ENCODE measurements around the gene DAB1.

DAB1 gene

DNA sequence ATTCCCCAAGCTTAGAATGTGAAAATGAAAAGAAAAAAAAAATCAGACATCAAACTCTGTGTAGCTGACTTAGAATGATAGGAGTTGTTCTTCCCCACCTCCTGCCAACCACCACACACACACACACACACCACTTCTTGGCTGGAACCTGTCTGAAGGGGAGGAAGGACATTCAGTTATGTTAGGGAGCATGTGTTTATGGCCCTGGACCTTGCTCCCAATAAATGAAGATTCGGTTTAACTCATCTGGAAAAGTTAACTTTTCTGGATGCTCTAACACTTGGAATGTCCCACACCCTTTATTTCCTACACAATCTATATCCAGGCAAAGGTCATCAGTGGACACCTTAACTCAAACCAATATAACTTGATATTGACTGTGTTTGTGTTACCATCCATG, 112.4 kb downstream of the DAB1 start:
- no peak for DNase-seq

DNA sequence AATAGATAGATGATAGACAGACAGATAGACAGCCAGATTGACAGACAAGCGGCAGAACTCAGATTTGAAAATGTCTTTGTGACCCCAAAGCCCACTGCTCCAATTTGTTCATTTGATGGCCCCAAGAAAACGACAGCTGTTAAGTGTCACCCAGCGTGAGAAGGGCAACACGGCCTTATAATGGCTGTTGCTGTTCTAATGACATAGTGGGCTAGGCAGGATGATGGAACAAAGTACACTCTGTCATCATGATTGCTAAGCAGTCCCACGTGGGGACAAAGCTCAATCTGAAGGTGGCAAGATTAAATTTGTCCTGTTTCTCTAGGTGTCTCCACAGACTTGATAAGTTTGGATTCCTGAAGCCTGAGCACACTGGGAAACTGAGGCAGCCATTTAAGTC, 112.9 kb downstream of the DAB1 start:
- no peak for DNase-seq

DNA sequence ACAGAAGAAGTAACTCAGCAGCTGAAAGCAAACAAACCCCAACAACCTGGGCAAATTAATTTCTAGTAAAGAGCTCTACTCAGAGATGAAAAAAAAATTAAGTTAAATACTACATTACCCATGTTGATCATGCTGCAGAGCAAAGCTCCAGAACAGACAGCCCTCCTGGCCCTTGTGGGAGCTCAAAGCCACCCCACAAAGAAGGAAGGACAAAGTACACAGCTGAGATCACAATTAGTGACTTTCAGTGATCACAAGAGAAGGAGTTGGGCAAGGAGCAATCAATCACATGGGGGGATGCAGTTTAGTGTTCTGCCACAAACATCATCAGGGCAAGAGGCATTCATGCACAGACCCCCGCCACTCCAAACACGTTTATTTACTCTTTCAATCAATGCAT, 114.2 kb downstream of the DAB1 start:
- DNase-seq: no peak

DNA sequence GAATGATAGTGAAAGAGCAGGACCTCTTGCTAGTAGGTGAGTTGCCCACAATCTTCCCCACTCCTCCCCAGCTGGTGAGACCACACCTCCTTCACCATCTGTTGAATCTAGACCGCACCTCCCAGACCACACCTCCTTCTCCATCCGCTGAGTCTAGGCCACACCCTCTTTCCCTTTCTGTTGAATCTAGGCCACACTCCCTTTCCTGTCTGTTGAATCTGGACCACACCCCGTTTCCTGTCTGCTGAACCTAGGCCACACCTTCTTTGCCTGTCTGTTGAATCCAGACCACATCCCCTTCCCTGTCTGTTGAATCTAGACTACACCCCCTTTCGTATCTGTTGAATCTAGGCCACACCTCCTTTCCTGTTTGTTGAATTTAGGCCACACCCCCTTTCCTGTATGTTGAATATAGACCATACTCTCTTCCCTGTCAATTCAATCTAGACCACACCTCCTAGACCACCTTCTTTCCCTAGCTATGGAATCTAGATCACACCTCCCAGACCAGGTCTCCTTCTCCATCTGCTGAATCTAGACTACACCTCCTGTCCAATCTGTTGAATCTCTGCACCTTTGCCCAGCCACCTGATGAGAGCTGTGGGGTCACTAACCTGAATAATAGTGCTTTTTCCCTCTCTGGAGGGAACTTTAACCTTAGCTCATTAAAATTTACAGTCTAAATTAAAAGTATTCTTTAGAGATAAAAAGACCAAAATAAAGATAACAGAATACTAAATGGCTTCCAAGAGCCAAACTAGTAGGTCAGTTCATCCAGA, 116.3 kb downstream of the DAB1 start:
- no peak for DNase-seq

DNA sequence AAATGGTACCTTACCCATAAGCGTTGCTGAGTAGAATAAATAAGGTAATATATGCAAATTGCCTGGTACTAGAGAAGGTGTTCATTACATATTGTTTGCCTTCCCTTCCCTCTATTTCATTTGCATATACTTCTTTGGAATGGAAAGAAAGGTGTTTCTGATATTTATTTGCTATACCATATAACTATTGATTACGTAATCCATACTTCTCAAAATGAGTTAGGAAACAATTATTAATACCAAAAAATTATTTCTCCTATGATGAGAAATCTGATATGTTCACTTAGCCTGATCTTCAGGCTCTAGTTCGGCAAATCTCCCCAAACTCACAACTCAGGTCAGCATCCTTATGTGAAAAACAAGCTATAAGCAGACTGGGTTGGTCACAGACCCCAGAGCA, 119.3 kb downstream of the DAB1 start:
- no peak for DNase-seq

DNA sequence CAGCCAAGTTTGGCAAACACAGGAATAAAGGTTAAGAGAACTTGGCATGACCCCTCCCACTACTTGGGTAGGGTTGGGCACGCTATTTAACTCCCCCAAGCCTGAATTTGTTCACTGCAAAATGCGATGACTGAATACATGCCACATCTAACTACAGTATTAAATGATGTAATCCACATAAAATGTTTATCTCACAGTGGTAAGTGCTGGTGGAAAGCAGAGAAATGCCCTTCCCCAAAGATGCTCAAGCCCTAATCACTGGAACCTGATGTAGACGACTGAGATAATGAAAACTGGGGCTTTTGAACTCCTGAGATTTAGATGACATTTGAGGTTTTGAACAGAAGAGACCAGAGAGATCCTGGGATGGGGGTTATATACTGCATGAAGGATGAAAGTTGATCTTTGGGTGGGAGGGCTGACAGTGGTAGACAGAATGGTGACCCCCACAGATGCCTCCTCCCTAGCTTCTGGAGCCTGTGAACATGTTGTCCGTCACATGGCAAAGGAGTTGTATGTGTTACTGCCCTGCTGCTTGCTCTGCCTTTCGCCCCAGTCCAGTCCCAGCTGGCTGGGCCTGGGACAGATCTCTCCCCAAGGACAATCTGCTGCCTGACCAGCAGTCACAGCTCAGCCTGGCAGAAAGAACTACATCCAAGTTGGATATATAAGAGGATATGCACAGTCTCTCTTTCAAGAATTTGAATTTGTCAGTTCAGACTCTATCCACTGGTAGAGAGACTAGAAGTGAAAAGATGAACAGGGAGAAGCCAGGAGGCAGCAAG, 120.9 kb downstream of the DAB1 start:
- DNase-seq: no peak

DNA sequence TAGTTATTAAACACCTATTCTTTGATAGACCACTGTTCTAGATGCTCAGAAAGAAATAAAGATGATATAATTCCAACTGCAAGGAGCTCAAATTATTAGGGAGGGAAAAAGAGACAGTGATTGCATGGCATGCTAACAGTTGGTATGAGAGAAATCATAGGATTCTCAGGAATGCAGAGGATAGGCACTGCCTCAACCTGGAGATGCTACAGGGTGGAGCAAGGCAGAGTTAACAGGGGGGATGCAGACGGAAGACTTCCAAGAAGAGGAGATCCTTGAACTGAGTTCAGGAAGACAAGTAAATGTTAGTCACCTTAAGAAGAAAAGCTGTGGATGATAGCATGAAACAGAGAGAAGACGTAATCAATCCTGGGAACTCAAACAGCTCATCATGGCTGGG, 123.7 kb downstream of the DAB1 start:
- DNase-seq: no peak

DNA sequence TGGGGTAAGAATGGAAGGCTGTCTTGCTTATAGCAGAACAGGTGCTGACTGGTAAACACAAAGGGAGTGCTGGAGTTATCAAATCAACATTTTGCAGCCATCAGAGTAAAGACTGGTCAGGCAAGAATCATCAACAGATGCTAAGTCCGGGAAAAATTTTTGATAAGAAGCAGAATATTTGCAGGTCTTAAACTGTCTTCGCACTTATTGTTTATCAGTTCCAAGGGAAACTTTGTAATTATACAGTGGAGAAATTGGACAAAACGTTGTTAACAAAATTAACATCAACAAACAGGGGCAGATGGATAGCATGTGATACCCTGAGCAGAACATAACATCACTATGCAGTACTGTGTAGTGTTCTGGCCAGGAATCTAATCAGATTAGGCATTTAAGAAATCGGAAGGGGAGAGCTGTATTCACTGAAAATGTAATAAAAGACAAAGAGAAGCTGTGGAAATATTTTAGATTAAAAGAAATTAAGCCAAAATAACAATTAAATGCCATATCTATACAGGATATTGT, 127.1 kb downstream of the DAB1 start:
- no peak for DNase-seq

DNA sequence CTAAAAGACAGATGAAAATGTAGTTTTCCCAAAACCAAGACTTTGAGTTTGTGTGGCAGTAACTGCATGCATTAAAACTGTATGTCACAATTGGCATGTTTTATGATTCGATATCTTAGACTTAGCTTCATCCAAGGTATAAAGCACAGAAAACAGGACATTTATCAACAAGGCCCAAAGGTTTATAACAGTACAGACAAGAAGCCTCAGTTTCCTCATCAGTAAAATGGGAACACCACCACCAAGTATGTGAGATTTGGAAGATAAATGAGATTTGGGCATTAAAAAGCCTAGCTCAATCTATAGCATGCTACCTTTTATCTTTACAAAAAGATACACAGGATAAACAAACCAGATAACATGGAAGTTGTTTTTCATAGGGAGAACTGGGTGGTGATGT, 128.5 kb downstream of the DAB1 start:
- DNase-seq: no peak

DNA sequence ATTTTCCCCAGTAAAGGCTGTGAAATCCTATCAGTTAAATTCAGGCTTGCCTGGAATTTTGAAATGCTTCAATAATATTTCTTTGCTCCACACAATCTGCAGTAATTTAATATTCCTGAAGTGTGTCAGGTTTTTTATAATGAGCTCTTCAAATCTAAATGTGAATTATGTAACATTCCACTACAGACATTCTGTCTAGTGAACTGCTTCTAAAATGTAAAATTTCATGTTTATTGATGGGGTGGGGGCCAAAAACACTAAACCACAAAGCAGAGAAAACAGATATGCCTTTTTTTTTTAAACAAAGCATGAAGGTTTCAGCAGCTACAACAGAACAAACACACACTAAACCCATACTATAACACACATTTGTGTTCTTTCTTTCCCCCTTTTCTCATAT, 129.7 kb downstream of the DAB1 start:
- DNase-seq: no peak

DNA sequence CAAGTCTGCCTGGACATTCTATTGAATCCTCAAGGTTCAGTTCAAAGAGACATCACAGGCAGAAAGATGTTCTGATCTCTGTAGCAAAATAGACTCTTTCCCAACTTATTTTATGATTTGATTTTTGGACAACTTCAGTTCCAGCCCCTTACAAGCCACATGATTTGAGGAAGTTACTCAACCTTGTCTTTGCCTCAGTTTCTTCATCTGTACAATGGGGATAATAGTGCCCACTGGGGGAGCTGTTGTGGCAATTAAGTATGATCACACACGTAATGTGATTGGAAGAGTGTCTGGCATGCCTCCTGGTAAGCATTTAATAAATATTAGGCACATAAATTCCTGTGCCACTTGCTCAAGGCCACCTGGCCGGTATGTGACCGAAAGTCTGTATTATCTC, 130.6 kb downstream of the DAB1 start:
- no peak for DNase-seq

DNA sequence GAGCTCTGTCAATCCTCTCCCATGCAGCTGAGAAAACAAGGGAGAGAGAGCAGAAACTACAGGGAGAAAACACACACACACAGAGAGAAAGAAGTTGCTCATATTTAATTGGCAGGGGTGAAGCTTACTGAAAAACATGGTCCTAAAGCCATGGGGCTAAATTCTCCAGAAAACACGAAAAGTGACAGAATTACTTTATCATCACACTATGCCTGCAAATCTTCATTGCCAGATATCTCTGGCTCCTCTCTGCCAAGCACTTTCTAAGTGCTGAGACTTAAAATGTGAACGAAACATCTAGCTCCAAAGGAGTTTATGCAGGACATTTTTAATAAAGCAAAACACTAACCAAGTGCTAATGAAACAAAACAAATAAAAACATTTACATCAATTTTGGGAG, 134.1 kb downstream of the DAB1 start:
- no peak for DNase-seq

DNA sequence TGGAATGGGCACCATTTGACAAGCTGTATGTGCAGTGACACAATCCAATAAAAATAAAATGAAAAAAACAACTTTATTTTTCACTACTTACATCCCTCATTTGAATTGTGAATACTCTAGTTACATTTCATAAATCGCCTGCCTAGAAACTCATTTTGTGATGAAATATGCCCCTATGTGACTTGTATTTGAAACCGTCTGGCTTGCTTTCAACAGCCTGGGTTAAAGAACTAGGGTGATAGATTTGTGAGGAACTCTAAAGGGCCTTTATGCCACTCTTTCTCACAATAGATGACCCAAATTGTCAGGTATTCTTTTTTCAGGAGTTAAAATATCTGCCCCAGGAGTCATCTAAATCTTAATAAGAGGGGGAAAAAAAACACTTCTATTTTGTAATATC, 137.9 kb downstream of the DAB1 start:
- no peak for DNase-seq

DNA sequence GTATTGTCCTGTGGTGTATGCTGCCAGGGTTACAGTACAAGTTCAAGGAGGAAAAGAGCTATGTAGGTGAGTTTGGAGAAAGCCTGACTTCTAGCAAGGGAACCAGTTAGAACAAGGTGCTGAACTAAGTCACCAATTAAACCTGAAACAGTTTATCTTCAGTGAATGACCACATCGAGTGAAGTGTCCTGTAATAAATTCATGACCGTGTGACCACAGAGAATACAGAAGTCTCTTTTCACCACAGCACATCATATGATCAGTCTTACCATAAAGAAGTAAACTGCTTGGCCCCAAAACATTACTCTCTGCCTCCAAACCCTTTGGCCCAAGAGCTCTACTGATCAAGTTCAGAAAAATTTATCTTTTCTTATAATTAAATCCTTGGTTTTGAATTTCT, 141.4 kb downstream of the DAB1 start:
- no peak for DNase-seq

DNA sequence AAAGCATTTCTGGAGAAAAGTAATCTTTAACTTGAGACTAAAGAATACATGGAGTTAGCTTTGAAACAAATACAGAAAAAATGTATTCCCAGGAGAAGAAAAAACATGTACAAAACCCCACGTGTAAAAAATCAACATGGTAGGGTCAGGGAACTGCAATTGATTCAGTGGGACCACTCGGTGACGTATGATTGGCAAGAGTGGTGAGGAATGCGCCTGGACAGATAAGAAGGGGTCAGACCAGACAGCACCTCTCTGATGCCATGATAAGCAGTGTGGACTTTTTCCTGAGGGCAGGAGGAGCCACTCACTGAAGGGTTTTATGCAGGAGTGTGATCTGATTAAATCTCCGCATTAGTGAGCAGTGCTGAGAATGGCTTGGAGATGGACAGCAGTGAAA, 142.5 kb downstream of the DAB1 start:
- no peak for DNase-seq

DNA sequence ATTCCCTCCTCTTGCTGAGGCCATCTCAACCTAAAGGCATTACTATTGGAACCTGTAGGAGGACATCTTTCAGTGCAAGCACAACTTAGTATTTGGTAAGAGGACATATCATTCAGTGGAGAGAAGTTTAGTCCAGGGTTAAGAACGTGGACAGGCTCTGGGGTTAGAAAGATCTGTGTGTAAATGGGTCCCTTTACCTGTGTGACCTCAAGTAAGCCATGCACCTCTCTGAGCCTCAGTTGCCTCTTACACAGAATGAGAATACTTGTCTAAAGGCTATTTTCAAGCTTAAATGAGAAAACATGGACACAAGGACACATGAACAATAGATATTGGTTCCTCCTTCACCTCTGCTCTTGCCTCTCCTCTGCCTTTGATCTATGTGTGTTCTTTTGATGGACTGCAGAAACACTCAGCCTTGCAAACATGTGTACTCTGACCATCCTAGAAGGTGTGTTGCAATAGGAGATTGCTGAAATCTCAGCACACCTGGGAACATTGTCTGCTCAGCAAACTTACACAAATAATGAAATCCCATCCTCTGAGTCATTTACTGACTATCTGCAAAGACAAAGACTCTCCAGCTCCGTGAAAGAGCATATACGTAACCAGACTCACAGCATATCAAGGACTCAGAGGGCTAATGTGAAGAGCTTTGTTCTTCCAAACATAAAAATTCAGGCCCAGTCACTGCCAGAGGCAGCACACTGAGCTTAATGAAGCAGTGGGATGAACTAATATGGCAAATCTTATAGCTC, 143.8 kb downstream of the DAB1 start:
- peak; percentile 16 for DNase-seq

DNA sequence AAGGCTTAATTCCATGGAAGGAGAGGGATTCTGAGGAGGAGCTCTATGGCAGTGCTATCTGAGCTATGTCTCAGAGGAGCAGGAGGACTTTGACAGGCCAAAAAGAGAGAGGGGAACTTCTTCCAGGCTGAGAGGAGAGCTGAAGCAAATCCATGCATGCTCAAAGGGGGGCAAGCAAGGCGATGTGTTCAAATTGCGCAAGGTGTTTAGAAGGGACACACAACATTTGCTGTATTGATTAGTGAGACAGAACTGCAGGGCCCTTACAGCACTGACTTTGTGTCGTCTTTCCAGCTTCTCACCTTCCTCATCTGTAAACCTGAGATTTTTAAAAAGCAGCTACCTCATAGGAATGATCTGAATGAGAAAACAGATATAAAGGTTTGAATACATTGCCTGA, 145.3 kb downstream of the DAB1 start:
- DNase-seq: no peak

DNA sequence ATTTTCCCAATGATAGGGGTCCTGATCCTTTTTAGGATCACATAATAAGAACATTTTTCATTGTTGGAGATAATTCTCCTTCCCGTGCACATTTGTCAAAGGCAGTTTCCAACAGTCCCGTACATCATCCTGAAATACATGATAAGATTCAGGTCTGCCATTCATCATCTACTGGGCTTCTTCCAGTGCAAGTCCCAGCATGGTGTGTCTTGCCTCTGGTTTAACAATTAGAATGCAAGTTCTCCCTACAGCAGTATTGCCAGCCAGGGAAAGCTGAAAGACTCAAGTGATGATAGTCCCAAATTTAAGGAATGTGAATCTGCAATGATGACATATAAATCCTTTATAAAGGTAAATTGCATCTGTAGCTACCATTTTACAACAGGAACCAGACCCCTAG, 146.2 kb downstream of the DAB1 start:
- DNase-seq: no peak

DNA sequence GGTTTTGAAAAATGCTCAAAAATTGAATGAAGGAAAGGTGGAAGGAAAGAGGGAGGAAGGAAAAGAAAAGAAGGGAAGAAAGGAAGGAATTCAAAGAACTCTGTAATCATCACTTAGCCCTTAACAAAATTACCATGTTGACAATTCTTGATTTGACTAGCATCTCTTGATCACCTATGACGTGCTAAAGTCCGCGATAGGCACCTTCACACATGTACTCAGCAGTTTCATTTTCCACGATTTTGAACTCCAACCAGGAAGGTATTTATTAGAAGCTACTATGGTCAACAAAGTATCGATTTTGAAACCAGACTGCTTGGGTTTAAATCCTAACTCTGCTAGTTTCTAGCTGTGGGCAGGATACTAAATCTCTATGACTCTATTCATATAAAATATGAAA, 146.9 kb downstream of the DAB1 start:
- DNase-seq: no peak

DNA sequence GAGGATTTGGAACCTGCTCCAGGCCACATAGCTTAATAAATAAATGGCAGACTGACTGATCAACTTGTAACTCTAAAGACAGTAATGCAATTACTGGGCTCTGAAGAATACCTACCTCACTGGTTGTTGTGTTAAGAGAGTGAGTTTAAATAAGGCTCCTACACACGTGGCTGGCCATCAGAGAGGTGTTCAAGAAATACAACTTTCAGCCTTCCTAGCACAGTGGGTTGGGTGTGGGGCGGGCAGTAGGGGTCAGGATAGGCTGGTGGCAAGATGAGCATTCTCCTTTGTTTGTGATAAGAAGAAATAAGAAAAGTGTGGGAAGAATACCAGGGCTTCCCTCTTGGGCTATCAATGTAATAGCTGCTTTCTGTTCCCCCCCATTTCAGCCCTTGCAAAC, 151.3 kb downstream of the DAB1 start:
- no peak for DNase-seq

DNA sequence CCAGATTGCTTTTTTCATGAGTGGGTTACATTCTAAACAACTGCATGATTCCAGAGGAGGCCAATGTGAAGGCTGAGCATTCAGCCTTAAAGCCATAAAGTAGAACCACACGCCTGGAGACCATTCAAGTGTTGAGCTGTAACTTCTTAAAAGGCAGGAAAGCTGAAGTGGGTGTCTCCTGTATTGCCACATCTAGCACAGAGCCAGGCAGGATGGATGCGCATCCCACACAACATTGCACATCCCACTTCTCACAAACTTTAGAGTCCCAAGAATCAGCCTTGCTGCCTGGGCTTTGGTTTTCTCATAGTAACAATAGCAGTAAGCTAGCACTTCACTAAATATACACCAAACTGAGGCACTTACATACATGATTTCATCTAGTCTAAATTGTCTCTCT, 151.7 kb downstream of the DAB1 start:
- DNase-seq: no peak

DNA sequence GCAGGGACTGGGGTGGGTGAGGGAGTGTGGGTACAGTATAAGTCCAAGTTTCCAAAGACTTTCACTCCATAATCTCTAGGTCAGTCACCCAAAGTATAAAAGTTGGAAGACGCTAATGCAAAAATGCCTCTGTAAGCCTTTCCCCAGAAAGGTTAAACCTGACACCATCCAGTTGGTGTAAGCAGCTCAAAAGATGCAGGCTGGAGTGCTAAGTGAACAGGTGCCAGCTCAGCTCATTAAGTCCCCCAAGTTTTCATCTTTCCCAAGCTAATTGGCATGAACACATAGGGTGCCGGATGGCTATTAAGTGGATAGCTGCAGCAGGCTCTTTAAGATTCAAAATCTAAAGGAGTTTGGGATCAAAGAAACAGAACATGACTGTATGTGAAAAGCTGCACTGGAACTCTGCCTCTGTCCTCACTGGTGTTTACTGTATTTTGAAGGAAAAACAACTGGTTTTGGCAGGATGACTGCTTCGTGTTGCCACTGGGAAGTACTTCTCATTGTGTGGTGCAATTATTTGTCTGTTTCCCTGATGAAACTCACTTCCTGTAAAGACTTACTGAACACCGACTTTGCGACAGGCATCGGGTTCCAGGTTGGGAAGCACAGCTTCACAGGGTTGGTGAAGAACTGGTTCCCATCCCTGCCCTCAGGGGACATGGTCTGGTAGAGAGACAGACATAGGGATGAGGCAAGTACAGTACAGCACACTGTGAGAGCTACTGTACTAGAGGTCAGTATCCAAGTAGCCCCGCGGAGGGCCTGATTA, 152.7 kb downstream of the DAB1 start:
- peak; percentile 51 for DNase-seq
